ENCODE data around the gene GTF3C1. TPM values are rescaled to one million over a fixed set of nuclear protein-coding genes. Genes with fewer than 3 reads are reported as not detected.

GTF3C1 gene
- total and polyA plus RNA-seq, 2 donors (not counting 1 experiment from before 2014, with no cell fraction given): 31.2 to 49.6 TPM

DNA sequence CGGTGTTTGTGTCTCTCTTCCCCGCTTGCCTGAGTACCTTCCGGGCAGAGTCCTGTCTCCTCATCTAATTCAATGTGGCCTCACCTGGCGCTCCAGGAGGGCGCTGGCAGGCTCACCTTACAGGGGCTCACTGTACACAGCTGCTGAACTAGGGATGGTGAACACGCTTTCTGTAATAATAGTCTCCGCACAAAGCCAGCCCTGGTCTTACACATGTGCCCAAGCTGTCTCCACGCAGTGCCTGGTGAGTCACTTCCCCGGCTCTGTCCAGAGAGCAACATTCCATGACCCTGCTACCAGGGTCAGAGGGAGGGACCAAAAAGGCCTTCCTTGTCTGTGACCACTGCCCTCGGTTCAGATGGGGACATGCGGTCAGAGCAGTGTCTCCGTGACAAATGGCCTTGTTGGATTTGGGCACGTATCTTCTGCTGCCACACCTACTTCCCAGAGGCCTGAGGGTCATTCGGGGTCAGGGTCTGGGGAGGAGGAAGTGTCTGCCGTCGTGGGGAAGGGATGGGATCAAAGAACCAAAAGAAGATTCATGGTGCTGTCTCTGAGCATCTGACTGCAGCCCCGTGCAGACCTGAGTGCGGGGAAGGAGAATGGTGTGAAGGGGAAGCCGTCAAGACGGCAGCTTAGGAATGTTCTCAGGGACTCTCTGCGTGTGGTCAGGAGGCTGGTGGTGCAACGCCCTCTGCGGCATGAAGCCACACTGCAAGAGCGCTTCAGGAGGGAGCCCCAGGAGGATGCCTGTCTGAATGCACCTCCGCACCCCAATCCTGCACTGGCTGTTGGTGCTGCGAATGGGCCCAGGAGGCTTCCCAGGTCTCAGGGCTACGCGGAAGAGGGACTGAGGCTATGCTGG is 78.9 kb downstream of the GTF3C1 start:
- Histone ChIP-seq H4K20me1 (ENCODE audit: control insufficient read depth, insufficient read depth, low read length, poor library complexity, severe bottlenecking) (no peaks in the 10 kb centered on the region), H3K79me2 (ENCODE audit: control insufficient read depth, insufficient read depth, low read length) (no peaks in the 10 kb centered on the region), H2AFZ (ENCODE audit: insufficient read depth, low read depth, low read length, poor library complexity, severe bottlenecking) (no peak overlapping the region), H3K9me3 (ENCODE audit: control extremely low read depth in 1 of 3, control insufficient read depth in 2 of 3, insufficient read depth in 1 of 3, low read length in 2 of 3) (no peaks in the 10 kb centered on the region), H3K4me2 (replicated peaks; ENCODE audit: low read depth, low read length, poor library complexity, severe bottlenecking) (no peak overlapping the region), H3K9ac (ENCODE audit: low read length) (no peak overlapping the region), H3K4me3 (ENCODE audit: control extremely low read depth in 1 of 5, extremely low read depth in 1 of 5, insufficient read depth in 1 of 5, low read depth in 2 of 5, low read length in 4 of 5) (no peak overlapping the region), H3K36me3 (replicated peaks in 1 of 2; ENCODE audit: control extremely low read depth in 1 of 2, control insufficient read depth in 1 of 2, extremely low read depth in 1 of 2, insufficient read depth in 2 of 2, low read length in 1 of 2) (peaks cover 5 to 73% of the 10 kb centered on the region in 2 experiments), H3K4me1 (ENCODE audit: control insufficient read depth in 2 of 2, insufficient read depth in 2 of 2, low read length in 2 of 2) (no peaks in the 10 kb centered on the region), H3K27ac (ENCODE audit: low read length in 2 of 2) (no peak overlapping the region), H3K27me3 (replicated peaks in 1 of 4; ENCODE audit: control extremely low read depth in 1 of 4, control insufficient read depth in 3 of 4, insufficient read depth in 4 of 4, low read length in 3 of 4) (no peaks in the 10 kb centered on the region)
- TF ChIP-seq EZH2 (IDR thresholded peaks at IDR 0.05; ENCODE audit: borderline replicate concordance, insufficient read depth, low read depth, low read length, poor library complexity, severe bottlenecking): no peak
- TF ChIP-seq, protein P1, sequence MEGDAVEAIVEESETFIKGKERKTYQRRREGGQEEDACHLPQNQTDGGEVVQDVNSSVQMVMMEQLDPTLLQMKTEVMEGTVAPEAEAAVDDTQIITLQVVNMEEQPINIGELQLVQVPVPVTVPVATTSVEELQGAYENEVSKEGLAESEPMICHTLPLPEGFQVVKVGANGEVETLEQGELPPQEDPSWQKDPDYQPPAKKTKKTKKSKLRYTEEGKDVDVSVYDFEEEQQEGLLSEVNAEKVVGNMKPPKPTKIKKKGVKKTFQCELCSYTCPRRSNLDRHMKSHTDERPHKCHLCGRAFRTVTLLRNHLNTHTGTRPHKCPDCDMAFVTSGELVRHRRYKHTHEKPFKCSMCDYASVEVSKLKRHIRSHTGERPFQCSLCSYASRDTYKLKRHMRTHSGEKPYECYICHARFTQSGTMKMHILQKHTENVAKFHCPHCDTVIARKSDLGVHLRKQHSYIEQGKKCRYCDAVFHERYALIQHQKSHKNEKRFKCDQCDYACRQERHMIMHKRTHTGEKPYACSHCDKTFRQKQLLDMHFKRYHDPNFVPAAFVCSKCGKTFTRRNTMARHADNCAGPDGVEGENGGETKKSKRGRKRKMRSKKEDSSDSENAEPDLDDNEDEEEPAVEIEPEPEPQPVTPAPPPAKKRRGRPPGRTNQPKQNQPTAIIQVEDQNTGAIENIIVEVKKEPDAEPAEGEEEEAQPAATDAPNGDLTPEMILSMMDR (IDR thresholded peaks at IDR 0.05): no peak
- H3K9me3 Mint-ChIP-seq (ENCODE audit: insufficient read depth): no peaks in the 10 kb centered on the region
- H3K27me3 Mint-ChIP-seq: no peaks in the 10 kb centered on the region
- WGBS (ENCODE audit: insufficient coverage): 97% methylated on average over 26 of the region's 28 CpGs
- no peak overlapping the region for H3K4me3 Mint-ChIP-seq
- ChIA-PET CTCF (no interaction called here), POLR2A (no interaction called here)
- no peak overlapping the region for H3K27ac Mint-ChIP-seq
- no peaks in the 10 kb centered on the region for H3K4me1 Mint-ChIP-seq
- DNase-seq (no peak), ATAC-seq (ENCODE audit: low read depth) (no peak)
- intact Hi-C loops (cut with micrococcal nuclease): no loop called here

DNA sequence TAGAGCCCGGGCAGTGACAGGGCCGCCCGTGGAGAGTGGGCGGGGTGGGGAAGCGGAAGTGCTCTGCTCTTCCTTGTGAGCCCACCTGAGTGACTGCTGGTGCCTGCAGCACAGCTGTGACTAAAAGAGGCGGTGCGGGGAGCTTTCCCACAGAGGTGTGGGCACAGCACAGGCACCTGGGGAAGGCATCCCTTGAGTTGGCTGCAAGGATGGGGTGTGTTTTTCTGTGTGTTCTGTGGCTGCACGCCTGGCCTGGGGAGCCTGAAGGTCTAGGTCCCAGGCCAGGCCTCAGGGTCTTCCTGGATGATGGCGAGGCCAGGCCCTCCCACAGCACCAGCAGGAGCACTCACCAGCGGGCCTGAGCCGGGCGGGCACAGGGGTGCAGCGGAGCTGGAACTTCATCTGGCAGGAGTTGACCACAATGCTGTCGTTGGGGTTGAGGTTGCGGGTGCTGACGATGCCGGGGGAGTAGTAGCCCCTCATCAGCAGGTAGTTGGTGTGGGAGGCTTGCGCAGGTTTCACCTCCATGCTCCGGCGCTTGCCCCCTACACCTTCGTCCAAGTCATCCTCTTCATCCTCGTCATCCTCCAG is 80.7 kb downstream of the GTF3C1 start:
- H3K27me3 ChIP-seq (replicated peaks in 1 of 4; ENCODE audit: control extremely low read depth in 1 of 4, control insufficient read depth in 3 of 4, insufficient read depth in 4 of 4, low read length in 3 of 4): no peaks in the 10 kb centered on the region
- ATAC-seq (ENCODE audit: low read depth) (no peak), DNase-seq (no peak)
- Mint-ChIP-seq H3K4me1 (no peaks in the 10 kb centered on the region), H3K9me3 (ENCODE audit: insufficient read depth) (no peaks in the 10 kb centered on the region), H3K27me3 (no peaks in the 10 kb centered on the region), H3K4me3 (no peak overlapping the region), H3K27ac (peak overlapping the region; percentile 26)
- 98% methylated on average over 20 of the region's 22 CpGs for WGBS (ENCODE audit: insufficient coverage)
- H3K4me3 ChIP-seq (ENCODE audit: control extremely low read depth in 1 of 5, extremely low read depth in 1 of 5, insufficient read depth in 1 of 5, low read depth in 2 of 5, low read length in 4 of 5): no peak overlapping the region
- no peaks in the 10 kb centered on the region for H4K20me1 ChIP-seq (ENCODE audit: control insufficient read depth, insufficient read depth, low read length, poor library complexity, severe bottlenecking)
- H3K27ac ChIP-seq (ENCODE audit: low read length in 2 of 2): no peak overlapping the region
- intact Hi-C loops (cut with micrococcal nuclease): no loop called here
- H3K4me1 ChIP-seq (ENCODE audit: control insufficient read depth in 2 of 2, insufficient read depth in 2 of 2, low read length in 2 of 2): no peaks in the 10 kb centered on the region
- CTCF ChIA-PET: no interaction called here
- H2AFZ ChIP-seq (ENCODE audit: insufficient read depth, low read depth, low read length, poor library complexity, severe bottlenecking): no peak overlapping the region
- POLR2A ChIA-PET: no interaction called here
- no peak for TF ChIP-seq EZH2 (IDR thresholded peaks at IDR 0.05; ENCODE audit: borderline replicate concordance, insufficient read depth, low read depth, low read length, poor library complexity, severe bottlenecking)
- TF ChIP-seq, protein P1 (IDR thresholded peaks at IDR 0.05): no peak
- H3K9ac ChIP-seq (ENCODE audit: low read length): no peak overlapping the region
- no peaks in the 10 kb centered on the region for H3K79me2 ChIP-seq (ENCODE audit: control insufficient read depth, insufficient read depth, low read length)
- H3K9me3 ChIP-seq (ENCODE audit: control extremely low read depth in 1 of 3, control insufficient read depth in 2 of 3, insufficient read depth in 1 of 3, low read length in 2 of 3): no peaks in the 10 kb centered on the region
- no peak overlapping the region for H3K4me2 ChIP-seq (replicated peaks; ENCODE audit: low read depth, low read length, poor library complexity, severe bottlenecking)
- H3K36me3 ChIP-seq (replicated peaks in 1 of 2; ENCODE audit: control extremely low read depth in 1 of 2, control insufficient read depth in 1 of 2, extremely low read depth in 1 of 2, insufficient read depth in 2 of 2, low read length in 1 of 2): peaks cover 3 to 69% of the 10 kb centered on the region in 2 experiments
